Brain pericyte (primary cell): ENCODE data around the gene N4BP3.
"Not testable (repeated sequence)": the region's sequence is repeated elsewhere in the genome, so short reads cannot be mapped to it uniquely, and the experiment has no call there.

ENCODE experiments used
- DNase-seq: peaks from one replicate; pipeline ENCODE4 v3.0.0-alpha.2; 2012; ENCODE audit warnings: low read depth, low spot score

The N4BP3 gene

GRCh38 chr5:178113141-178113787 lies at the start of gene N4BP3:
Gene N4BP3, plus strand, starts transcription at chr5:178113532. Its CDS starts 6,052 bp downstream, at chr5:178119584.
- DNase-seq = no peak

GRCh38 chr5:178067755-178068154 lies 45.6 kb upstream of the N4BP3 start:
- no peak for DNase-seq

- no peak for DNase-seq
These were observed 45.0 kb upstream of the N4BP3 start for GRCh38 chr5:178068293-178068692.

DNA sequence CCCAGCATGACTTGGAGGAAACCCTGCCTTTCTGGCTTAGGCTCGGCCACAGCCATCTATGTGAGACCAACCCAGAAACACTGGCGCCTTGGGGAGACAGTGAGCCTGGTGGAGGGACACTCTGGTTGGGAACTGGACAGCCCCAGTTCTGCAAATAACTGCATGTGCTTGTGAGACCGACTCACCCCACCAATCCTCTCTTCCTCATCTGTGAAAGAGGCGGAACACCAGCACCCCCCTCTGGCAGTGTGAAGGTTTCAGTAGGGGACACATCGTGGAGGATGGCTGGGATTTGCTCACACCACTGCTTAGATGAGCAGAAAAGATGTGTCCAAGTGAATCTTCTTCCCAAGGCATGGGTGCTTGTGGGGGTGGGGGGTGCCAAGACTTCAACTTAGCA lies 43.4 kb upstream of the N4BP3 start:
- no peak for DNase-seq

DNA sequence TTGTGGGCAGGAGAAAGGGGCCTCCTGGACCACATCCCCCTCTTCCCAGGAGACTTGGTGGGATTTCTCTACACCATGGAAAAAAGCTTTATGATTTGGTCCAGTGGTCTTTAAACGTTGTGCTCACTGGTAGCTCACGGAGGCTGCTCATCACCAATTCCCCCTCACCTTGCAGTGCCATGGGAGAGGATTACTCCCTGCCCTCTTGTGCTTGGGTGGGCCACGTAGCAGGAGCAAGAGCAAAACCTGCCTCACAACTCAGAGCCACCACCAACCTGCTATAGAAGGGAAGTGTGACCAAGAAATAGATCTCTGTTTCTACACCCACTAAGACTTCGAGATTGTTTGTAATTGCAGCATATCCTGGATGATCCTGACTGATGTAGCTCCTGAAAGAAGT lies 42.2 kb upstream of the N4BP3 start:
- no peak for DNase-seq

DNA sequence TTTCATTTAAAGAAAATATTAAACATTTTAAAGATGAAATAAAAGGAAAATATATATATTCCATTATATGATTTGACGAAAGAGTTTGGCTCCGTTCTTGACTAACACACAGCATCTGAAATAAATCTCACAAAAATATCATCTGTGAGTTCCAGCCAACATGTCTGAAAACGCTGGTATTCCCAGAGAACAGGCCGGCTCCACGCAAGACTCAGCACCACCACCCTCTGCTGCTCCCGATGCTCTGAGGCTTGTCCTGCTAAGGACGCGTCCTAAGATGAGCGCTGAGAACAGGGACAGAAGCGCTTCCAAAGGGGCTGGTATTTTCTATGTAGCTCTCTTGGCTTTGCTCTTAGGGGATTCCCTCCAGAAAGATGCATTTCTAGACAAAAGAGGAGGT lies 40.6 kb upstream of the N4BP3 start:
- DNase-seq = no peak

DNA sequence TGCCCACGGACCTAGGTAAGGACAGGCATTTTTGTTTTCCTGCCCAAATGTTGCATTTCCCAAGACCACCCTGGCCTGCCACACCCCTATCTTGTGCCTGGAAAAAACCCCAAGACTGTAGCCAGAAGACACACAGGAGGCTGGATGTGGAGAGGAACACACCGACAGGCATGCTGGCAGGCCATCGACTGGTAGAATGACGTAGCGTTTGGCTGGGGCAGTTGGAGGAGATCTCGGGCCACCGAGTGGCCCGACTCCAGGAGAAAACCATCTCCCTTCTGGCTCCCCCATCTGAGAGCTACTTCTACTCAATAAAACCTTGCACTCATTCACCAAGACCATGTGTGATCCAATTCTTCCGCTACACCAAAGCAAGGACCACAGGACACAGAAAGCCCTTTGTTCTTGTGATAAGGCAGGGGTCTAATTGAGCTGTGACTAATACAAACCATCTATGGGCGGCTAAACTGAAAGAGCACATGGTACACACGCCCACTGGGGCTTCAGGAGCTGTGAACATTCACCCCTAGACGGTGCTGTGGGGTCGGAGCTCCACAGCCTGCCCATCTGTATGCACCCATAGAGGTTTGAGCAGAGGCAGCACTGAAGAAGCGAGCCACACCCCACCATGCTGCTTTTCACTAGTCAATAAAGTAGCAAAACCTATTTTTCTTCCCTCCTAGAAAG lies 38.9 kb upstream of the N4BP3 start:
- DNase-seq = no peak

- DNase-seq = not testable (repeated sequence)
These were observed 36.4 kb upstream of the N4BP3 start for GRCh38 chr5:178076965-178077364.

GRCh38 chr5:178077751-178078150 lies 35.6 kb upstream of the N4BP3 start:
- DNase-seq = no peak

GRCh38 chr5:178078197-178079010 lies 34.9 kb upstream of the N4BP3 start:
- DNase-seq = no peak

- DNase-seq = no peak
These were observed 33.3 kb upstream of the N4BP3 start for GRCh38 chr5:178080056-178080455.

- DNase-seq = no peak
These were observed 32.5 kb upstream of the N4BP3 start for GRCh38 chr5:178080618-178081410.

DNA sequence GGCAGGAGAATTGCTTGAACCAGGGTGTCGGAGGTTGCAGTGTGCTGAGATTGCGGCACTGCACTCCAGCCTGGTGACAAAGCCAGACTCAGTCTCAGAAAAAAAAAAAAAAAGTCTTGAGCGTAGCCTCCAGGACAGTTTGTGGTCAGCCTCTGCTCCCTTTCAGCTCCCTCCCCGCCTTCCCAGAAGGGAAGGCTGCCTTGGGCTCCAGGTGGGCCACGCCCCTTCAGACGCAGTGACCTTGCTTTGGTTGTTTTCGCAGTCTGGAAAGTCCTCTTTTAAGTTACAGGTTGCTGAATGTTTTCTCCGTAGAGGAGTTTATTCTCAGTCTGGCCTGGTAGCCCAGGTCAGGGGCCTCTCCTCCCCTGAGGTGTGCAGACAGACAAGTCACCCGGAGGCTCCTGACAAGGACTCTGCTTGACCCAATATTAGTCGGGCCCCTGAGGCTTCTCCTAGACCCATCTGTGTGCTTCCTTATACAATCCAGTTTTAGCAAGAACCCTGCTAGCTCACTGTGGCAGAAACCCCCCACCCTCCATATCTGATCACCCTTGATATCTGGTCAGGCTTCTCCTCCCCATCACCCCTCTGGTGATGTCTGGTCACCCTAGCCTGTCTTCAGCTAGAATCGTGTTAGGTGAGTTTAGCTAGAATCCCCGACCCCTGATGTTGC lies 31.6 kb upstream of the N4BP3 start:
- no peak for DNase-seq

- DNase-seq = no peak
These were observed 29.4 kb upstream of the N4BP3 start for GRCh38 chr5:178083922-178084321.

DNA sequence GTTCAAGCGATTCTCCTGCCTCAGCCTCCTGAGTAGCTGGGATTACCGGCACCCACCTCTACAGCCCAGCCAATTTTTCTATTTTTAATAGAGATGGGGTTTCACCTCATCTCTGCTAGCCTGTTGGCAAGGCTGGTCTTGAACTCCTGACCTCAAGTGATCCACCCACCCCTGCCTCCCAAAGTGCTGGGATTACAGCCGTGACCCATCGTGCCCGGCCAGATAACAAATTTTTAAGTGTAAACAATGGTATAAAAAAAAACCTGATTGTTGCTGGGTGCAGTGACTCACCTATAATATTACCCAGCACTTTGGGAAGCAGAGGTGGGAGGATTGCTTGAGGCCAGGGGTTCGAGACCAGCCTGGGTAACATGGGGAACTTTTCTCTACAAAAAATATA lies 28.0 kb upstream of the N4BP3 start:
- no peak for DNase-seq

DNA sequence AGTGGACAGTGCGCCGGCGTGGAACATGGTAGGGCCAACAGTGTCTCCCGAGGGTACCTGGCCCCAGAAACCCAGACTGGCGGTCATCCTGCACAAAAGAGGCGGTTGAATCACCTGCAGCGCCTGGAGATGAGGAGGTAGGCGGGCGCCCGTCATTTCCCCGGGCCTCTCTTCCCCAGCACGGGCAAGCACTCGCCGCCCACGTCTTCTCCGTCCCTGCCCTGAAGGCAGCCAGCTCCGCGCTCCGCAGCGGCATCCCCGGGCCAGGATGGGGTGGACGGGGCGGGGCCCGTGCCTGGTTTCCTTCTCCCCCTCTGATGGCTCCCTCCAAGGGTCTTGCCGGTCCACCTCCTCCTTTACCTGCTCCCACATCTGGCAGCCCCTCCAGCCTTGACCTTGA lies 27.1 kb upstream of the N4BP3 start:
- DNase-seq = no peak

DNA sequence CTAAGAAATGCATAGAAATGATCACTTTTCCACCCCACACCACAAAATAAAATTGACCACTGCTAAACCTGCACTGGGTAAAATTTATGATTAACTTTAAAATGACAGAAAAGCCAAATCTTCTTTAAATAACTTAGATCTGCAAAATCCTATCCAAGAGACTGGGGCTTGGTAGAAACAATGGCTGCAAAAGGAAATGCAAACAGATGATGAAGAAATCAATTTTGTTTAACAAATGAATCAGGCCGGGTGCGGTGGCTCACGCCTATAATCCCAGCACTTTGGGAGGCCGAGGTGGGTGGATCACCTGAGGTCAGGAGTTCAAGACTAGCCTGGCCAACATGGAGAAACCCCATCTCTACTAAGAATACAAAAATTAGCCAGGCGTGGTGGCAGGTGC lies 26.1 kb upstream of the N4BP3 start:
- DNase-seq = not testable (repeated sequence)

DNA sequence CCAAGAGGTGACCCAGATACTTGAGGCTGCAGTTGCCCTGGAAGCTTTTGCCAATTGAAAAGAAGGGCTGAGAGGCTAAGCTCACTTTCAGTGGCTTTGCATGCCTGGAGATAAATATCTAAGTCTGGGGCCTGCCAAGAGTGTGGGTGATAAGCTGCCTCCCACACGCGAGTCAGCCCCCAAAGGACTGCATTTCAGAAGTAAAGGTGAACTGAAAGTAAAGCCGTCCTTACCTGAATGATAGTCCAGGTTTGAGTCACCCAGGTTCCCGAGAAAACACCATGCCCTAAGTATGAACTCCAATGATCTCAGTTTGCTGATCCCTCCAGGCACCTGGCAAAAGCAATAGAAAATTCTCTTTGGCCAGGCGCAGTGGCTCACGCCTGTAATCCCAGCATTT lies 22.5 kb upstream of the N4BP3 start:
- DNase-seq = no peak

DNA sequence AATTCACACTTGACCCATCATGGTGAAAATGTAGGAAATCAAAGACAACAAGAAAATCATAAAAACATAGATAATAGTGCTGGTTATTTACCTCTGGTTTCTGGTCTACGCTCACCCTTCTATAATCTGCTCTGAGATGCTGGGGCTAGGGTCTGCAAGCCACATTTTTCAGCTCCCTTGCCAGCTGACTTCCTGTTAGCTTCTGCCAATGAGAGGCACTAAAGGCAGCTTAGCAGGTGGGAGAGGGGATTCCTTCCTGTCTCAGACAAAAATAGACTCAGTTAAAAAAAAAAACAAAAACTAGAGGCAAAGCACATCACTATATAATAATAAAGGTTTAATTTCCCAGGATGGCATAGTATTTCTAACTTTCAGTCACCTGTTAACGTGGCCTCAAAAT lies 20.2 kb upstream of the N4BP3 start:
- no peak for DNase-seq

DNA sequence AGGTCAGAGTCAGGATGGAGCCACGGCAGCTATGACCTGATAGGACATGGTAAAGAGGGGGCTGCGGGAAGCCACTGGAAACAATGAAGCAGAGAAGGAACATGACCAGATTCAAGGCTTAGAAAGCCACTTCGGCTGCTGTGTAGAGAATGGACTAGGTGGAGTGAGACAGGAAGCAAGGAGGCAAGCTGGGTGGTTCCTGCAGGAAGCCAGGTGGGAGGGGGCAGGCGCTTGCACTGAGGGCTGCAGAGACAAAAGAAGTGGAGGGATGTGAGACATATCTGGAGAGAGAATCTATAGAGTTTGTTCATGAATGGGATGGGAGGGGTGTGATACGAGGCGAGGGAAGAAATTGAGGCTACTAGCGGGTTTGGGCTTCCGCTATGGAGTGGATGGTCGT lies 19.0 kb upstream of the N4BP3 start:
- DNase-seq = no peak

DNA sequence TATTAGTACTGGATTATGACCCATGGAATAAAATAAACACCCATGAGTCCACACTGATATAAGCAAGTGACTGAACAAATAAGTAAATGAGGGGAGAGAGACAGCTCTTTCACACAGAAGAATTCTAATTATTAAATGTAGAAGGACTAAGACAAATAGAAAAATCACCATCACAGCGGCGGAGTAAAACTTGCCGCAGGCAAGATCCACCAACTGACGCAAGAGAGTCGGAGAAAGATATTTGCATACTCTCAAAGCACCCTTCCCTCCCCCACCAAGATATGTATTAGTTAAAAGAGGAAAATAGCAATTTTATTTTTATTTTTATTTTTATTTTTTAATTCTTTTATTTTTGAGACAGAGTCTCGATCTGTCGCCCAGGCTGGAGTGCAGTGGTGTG lies 14.6 kb upstream of the N4BP3 start:
- no peak for DNase-seq
